Panc1 (cell line): Measurements from ENCODE around the gene TANGO6. TPM values are rescaled to one million over a fixed set of nuclear protein-coding genes. Genes with fewer than 3 reads are reported as not detected.

Experiments used
- ATAC-seq: fragments of 200-7000 bp; cut with Tn5 transposase; 2 replicates; pipeline ENCODE4 v1.9.1; 2020; ENCODE audit warnings: mild to moderate bottlenecking, moderate library complexity
- BruUV-seq: library from RNA; stranded (reverse); fragments of 400-500 nt; replicated peaks from 2 replicates; lab custom pipeline; 2021; lab: Mats Ljungman, UMichigan
- CTCF ChIA-PET: fragments of 300-600 bp; sonication (Branson Sonifier 250); formaldehyde crosslinking; loops from one replicate; lab custom pipeline; 2022; ENCODE audit warnings: antibody characterized with exemption; lab: Charles Lee
- POLR2A ChIA-PET: fragments of 300-600 bp; sonication (Branson Sonifier 250); formaldehyde crosslinking; loops from one replicate; lab custom pipeline; 2022; ENCODE audit warnings: antibody characterized with exemption; lab: Charles Lee
- DNase-seq: peaks from one replicate; pipeline ENCODE4 v3.0.0-alpha.2; 2010; ENCODE audit warnings: low read depth, low spot score
- H3K27ac ChIP-seq: 2 replicates; pipeline ENCODE4 v1.5.1; 2011; ENCODE audit warnings: mild to moderate bottlenecking, low read length, inconsistent platforms
- H3K27me3 ChIP-seq: fragments of 200-500 bp; sonication (Bioruptor generic); 2 replicates; pipeline ENCODE4 v1.6.0; 2014; ENCODE audit warnings: low read length, inconsistent platforms; ENCODE audit not compliant: control insufficient read depth, insufficient read depth
- H3K36me3 ChIP-seq: fragments of 200-500 bp; sonication (Bioruptor generic); 2 replicates; pipeline ENCODE4 v1.5.1; 2014; ENCODE audit warnings: inconsistent platforms, mild to moderate bottlenecking, low read length, moderate library complexity; ENCODE audit not compliant: control insufficient read depth, insufficient read depth
- H3K4me1 ChIP-seq: 2 replicates; pipeline ENCODE4 v1.5.1; 2011; ENCODE audit warnings: inconsistent platforms, mild to moderate bottlenecking, low read length, moderate library complexity; ENCODE audit not compliant: control insufficient read depth, insufficient read depth
- H3K4me3 ChIP-seq, 2 experiments: 2 replicates each; pipeline ENCODE4 v1.5.1; 2011 to 2012; ENCODE audit warnings: low read depth in 2 of 2, low read length in 2 of 2, mild to moderate bottlenecking in 2 of 2, inconsistent platforms in 1 of 2, moderate library complexity in 1 of 2
- H3K9me3 ChIP-seq: fragments of 200-500 bp; sonication (Bioruptor generic); 2 replicates; pipeline ENCODE4 v1.5.1; 2014; ENCODE audit warnings: low read depth, mild to moderate bottlenecking, inconsistent platforms, low read length, moderate library complexity; ENCODE audit not compliant: control insufficient read depth, insufficient read depth
- CTCF ChIP-seq: fragments of 450-650 bp; IDR thresholded peaks from 2 replicates; pipeline ENCODE4 v1.5.1; 2017; ENCODE audit warnings: mild to moderate bottlenecking
- POLR2AphosphoS5 ChIP-seq: IDR thresholded peaks from 2 replicates; pipeline ENCODE4 v1.6.1; 2012; ENCODE audit warnings: mild to moderate bottlenecking, low read depth, low read length, moderate library complexity
- REST ChIP-seq, 2 experiments: IDR thresholded peaks; 2 replicates each; pipeline ENCODE4 v1.6.1; 2011 to 2012; ENCODE audit warnings: low read depth in 2 of 2, control low read depth in 1 of 2, low read length in 1 of 2, mild to moderate bottlenecking in 1 of 2, moderate library complexity in 1 of 2; ENCODE audit not compliant: insufficient read depth in 1 of 2
- SIN3A ChIP-seq: IDR thresholded peaks from 2 replicates; pipeline ENCODE4 v1.6.1; 2012; ENCODE audit warnings: low read depth, mild to moderate bottlenecking, low read length, moderate library complexity, borderline replicate concordance; ENCODE audit not compliant: insufficient read depth
- TCF7L2 ChIP-seq: IDR thresholded peaks from 2 replicates; pipeline ENCODE4 v1.6.1; 2011; ENCODE audit warnings: mild to moderate bottlenecking, low read depth, low read length, inconsistent platforms
- in situ Hi-C: cut with HindIII; loops from 2 replicates; pipeline ENCODE4 v1.10.0; 2016; ENCODE audit warnings: low sequenced_read_pairs, low pct_unique_long_range_greater_than_20kb
- intact Hi-C: fragments of 100-400 bp; cut with micrococcal nuclease; formaldehyde crosslinking; loops from one replicate; pipeline ENCODE4 v1.10.0; 2022; ENCODE audit not compliant: unreplicated experiment
- total RNA-seq: library from RNA; stranded (reverse); gene quantifications from one replicate; pipeline ENCODE4 v1.2.1, GENCODE V29; 2021; ENCODE audit not compliant: unreplicated experiment

The TANGO6 gene
- total RNA-seq, 1 experiment from 2014 or later, result 11.0 TPM

- no peak for TF ChIP-seq REST (IDR thresholded peaks at IDR 0.05; ENCODE audit: insufficient read depth in 1 of 2, low read depth in 2 of 2, low read length in 1 of 2)
- no peak for TF ChIP-seq TCF7L2
- no peak for TF ChIP-seq SIN3A
- no peak for TF ChIP-seq CTCF
- no peak for TF ChIP-seq POLR2AphosphoS5
- H3K36me3 ChIP-seq, result no peaks in the 10 kb centered on the region
- no peak overlapping the region for H3K4me3 ChIP-seq
- DNase-seq, result no peak
- ChIA-PET POLR2A (no interaction called here), CTCF (no interaction called here)
- no peak overlapping the region for H3K27ac ChIP-seq
- in situ Hi-C loops, result no loop called here
- intact Hi-C loops, result no loop called here
- no peaks in the 10 kb centered on the region for H3K27me3 ChIP-seq
- no peak for ATAC-seq
- no peaks in the 10 kb centered on the region for H3K9me3 ChIP-seq
- BruUV-seq, result no TSS peak
- H3K4me1 ChIP-seq, result no peaks in the 10 kb centered on the region; the same call in 1 of the 2 replicates
Measured at GRCh38 chr16:68948230-68948910, 105.0 kb downstream of the TANGO6 start.

- no TSS peak for BruUV-seq
- POLR2A ChIA-PET, result interaction anchor here (0.6 kb wide), 1 partner anchor 99 kb away, joined by 6 read pairs; no protein-coding TSS in a partner anchor
- no peak for TF ChIP-seq POLR2AphosphoS5
- TF ChIP-seq SIN3A, result no peak
- TF ChIP-seq REST (IDR thresholded peaks at IDR 0.05; ENCODE audit: insufficient read depth in 1 of 2, low read depth in 2 of 2, low read length in 1 of 2), result no peak
- TF ChIP-seq TCF7L2, result no peak
- no peak for TF ChIP-seq CTCF
- no peaks in the 10 kb centered on the region; the same call in 1 of the 2 replicates for H3K4me1 ChIP-seq
- H3K9me3 ChIP-seq, result no peaks in the 10 kb centered on the region
- in situ Hi-C loops (no loop called here), intact Hi-C loops (no loop called here)
- ATAC-seq, result no peak
- H3K4me3 ChIP-seq, result no peak overlapping the region
- no peak overlapping the region for H3K27ac ChIP-seq
- H3K36me3 ChIP-seq, result no peaks in the 10 kb centered on the region
- CTCF ChIA-PET, result interaction anchor here (0.5 to 0.7 kb wide), 2 partner anchors 387 to 520 kb away, joined by 3 read pairs; no protein-coding TSS in a partner anchor
- DNase-seq, result no peak
- H3K27me3 ChIP-seq, result no peaks in the 10 kb centered on the region
Measured at GRCh38 chr16:68951991-68952877, 108.9 kb downstream of the TANGO6 start.
